ENCODE results near the gene GATAD1.

Gene GATAD1

GRCh38 chr7:92503767-92504166 lies 56.5 kb downstream of the GATAD1 start:
- Histone ChIP-seq H3K36me3 (ENCODE audit: insufficient read depth, low read length) (peaks cover 9% of the 10 kb centered on the region; the same call in 1 of the 2 replicates), H3K4me3 (ENCODE audit: low read length, poor library complexity, severe bottlenecking) (no peak overlapping the region), H3K27me3 (ENCODE audit: insufficient read depth, low read length, poor library complexity, severe bottlenecking) (no peaks in the 10 kb centered on the region), H3K79me2 (ENCODE audit: insufficient read depth, low read length) (no peaks in the 10 kb centered on the region), H3K9me2 (replicated peaks; ENCODE audit: low read depth, low read length) (no peaks in the 10 kb centered on the region), H3K4me2 (ENCODE audit: low read depth, low read length, poor library complexity, severe bottlenecking) (no peak overlapping the region), H3K9me3 (ENCODE audit: insufficient read depth, low read depth, low read length) (no peaks in the 10 kb centered on the region), H3K4me1 (ENCODE audit: insufficient read depth, low read length, poor library complexity, severe bottlenecking) (peaks cover 5% of the 10 kb centered on the region), H2AFZ (ENCODE audit: low read length) (no peak overlapping the region), H3F3A (ENCODE audit: low read depth) (no peaks in the 10 kb centered on the region), H3K9ac (ENCODE audit: low read depth, low read length, poor library complexity, severe bottlenecking) (no peak overlapping the region), H4K20me1 (ENCODE audit: insufficient read depth, low read length, poor library complexity, severe bottlenecking) (no peaks in the 10 kb centered on the region)
- TF ChIP-seq CTCF (conservative IDR thresholded peaks at IDR 0.05; ENCODE audit: low read length) (no peak), EZH2phosphoT487 (IDR thresholded peaks at IDR 0.05; ENCODE audit: borderline replicate concordance) (no peak)

GRCh38 chr7:92504563-92504962 lies 57.3 kb downstream of the GATAD1 start:
- Histone ChIP-seq H3K27me3 (ENCODE audit: insufficient read depth, low read length, poor library complexity, severe bottlenecking) (no peaks in the 10 kb centered on the region), H3K4me1 (ENCODE audit: insufficient read depth, low read length, poor library complexity, severe bottlenecking) (peaks cover 5% of the 10 kb centered on the region), H3F3A (ENCODE audit: low read depth) (no peaks in the 10 kb centered on the region), H3K79me2 (ENCODE audit: insufficient read depth, low read length) (no peaks in the 10 kb centered on the region), H2AFZ (ENCODE audit: low read length) (no peak overlapping the region), H3K9me2 (replicated peaks; ENCODE audit: low read depth, low read length) (no peaks in the 10 kb centered on the region), H3K4me2 (ENCODE audit: low read depth, low read length, poor library complexity, severe bottlenecking) (no peak overlapping the region), H3K9ac (ENCODE audit: low read depth, low read length, poor library complexity, severe bottlenecking) (no peak overlapping the region), H3K4me3 (ENCODE audit: low read length, poor library complexity, severe bottlenecking) (no peak overlapping the region), H3K9me3 (ENCODE audit: insufficient read depth, low read depth, low read length) (no peaks in the 10 kb centered on the region), H4K20me1 (ENCODE audit: insufficient read depth, low read length, poor library complexity, severe bottlenecking) (no peaks in the 10 kb centered on the region), H3K36me3 (ENCODE audit: insufficient read depth, low read length) (peaks cover 9% of the 10 kb centered on the region; the same call in 1 of the 2 replicates)
- TF ChIP-seq CTCF (conservative IDR thresholded peaks at IDR 0.05; ENCODE audit: low read length) (no peak), EZH2phosphoT487 (IDR thresholded peaks at IDR 0.05; ENCODE audit: borderline replicate concordance) (no peak)

GRCh38 chr7:92506363-92506762 lies 59.1 kb downstream of the GATAD1 start:
- H3K4me2 ChIP-seq (ENCODE audit: low read depth, low read length, poor library complexity, severe bottlenecking) = no peak overlapping the region
- H3K9ac ChIP-seq (ENCODE audit: low read depth, low read length, poor library complexity, severe bottlenecking) = no peak overlapping the region
- H3K36me3 ChIP-seq (ENCODE audit: insufficient read depth, low read length) = no peaks in the 10 kb centered on the region
- H4K20me1 ChIP-seq (ENCODE audit: insufficient read depth, low read length, poor library complexity, severe bottlenecking) = no peaks in the 10 kb centered on the region
- H3K9me3 ChIP-seq (ENCODE audit: insufficient read depth, low read depth, low read length) = no peaks in the 10 kb centered on the region
- TF ChIP-seq CTCF (conservative IDR thresholded peaks at IDR 0.05; ENCODE audit: low read length) = no peak
- TF ChIP-seq EZH2phosphoT487 (IDR thresholded peaks at IDR 0.05; ENCODE audit: borderline replicate concordance) = no peak
- H3K4me1 ChIP-seq (ENCODE audit: insufficient read depth, low read length, poor library complexity, severe bottlenecking) = peaks cover 5% of the 10 kb centered on the region
- H3K79me2 ChIP-seq (ENCODE audit: insufficient read depth, low read length) = no peaks in the 10 kb centered on the region
- H2AFZ ChIP-seq (ENCODE audit: low read length) = no peak overlapping the region
- H3K9me2 ChIP-seq (replicated peaks; ENCODE audit: low read depth, low read length) = no peaks in the 10 kb centered on the region
- no peaks in the 10 kb centered on the region for H3K27me3 ChIP-seq (ENCODE audit: insufficient read depth, low read length, poor library complexity, severe bottlenecking)
- no peaks in the 10 kb centered on the region for H3F3A ChIP-seq (ENCODE audit: low read depth)
- H3K4me3 ChIP-seq (ENCODE audit: low read length, poor library complexity, severe bottlenecking) = no peak overlapping the region

Data from Loucy (cell line).